ENCODE measurements around the gene IHH.

DNA sequence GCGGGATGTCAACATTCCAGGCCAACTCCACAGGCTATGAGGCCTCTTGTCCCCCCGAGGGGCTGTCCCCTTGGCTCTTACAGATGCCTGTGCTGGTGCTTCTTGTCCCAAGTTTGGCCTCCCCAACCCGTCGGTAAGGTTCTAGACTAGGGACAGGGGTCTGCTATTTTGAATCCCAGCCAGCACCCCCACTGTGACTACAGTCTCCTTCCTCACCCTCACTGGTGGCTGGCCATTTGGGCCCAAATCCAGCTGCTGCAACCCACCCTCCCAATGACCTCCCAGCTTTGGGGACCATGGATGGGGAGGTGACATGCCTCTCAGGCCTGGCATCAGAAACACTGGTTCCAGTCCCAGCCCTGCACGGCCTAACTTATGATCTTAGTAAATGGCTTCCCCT is 38.1 kb downstream of the IHH start:
- no peak for TF ChIP-seq EZH2 (IDR thresholded peaks at IDR 0.05; ENCODE audit: low read length, unreplicated experiment)
- TF ChIP-seq, protein P1, sequence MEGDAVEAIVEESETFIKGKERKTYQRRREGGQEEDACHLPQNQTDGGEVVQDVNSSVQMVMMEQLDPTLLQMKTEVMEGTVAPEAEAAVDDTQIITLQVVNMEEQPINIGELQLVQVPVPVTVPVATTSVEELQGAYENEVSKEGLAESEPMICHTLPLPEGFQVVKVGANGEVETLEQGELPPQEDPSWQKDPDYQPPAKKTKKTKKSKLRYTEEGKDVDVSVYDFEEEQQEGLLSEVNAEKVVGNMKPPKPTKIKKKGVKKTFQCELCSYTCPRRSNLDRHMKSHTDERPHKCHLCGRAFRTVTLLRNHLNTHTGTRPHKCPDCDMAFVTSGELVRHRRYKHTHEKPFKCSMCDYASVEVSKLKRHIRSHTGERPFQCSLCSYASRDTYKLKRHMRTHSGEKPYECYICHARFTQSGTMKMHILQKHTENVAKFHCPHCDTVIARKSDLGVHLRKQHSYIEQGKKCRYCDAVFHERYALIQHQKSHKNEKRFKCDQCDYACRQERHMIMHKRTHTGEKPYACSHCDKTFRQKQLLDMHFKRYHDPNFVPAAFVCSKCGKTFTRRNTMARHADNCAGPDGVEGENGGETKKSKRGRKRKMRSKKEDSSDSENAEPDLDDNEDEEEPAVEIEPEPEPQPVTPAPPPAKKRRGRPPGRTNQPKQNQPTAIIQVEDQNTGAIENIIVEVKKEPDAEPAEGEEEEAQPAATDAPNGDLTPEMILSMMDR (conservative IDR thresholded peaks at IDR 0.05; ENCODE audit: low read depth, low read length) = no peak
- no peak for TF ChIP-seq EZH2phosphoT487 (IDR thresholded peaks at IDR 0.05; ENCODE audit: borderline replicate concordance, low read length)

All from PC-3 (cell line).